22Rv1 (cell line): ENCODE data around the gene INTS6.

Source experiments
- ZFX ChIP-seq: fragments of 450-650 bp; IDR thresholded peaks from 2 replicates; pipeline ENCODE4 v1.6.1; 2017; ENCODE audit warnings: antibody characterized with exemption, borderline replicate concordance
- TF ChIP-seq, protein P1 (sequence below): fragments of 450-650 bp; IDR thresholded peaks from 2 replicates; pipeline ENCODE4 v1.5.1; 2017; ENCODE audit warnings: mild to moderate bottlenecking

- TF ChIP-seq, protein P1, sequence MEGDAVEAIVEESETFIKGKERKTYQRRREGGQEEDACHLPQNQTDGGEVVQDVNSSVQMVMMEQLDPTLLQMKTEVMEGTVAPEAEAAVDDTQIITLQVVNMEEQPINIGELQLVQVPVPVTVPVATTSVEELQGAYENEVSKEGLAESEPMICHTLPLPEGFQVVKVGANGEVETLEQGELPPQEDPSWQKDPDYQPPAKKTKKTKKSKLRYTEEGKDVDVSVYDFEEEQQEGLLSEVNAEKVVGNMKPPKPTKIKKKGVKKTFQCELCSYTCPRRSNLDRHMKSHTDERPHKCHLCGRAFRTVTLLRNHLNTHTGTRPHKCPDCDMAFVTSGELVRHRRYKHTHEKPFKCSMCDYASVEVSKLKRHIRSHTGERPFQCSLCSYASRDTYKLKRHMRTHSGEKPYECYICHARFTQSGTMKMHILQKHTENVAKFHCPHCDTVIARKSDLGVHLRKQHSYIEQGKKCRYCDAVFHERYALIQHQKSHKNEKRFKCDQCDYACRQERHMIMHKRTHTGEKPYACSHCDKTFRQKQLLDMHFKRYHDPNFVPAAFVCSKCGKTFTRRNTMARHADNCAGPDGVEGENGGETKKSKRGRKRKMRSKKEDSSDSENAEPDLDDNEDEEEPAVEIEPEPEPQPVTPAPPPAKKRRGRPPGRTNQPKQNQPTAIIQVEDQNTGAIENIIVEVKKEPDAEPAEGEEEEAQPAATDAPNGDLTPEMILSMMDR = no peak
- TF ChIP-seq ZFX = no peak
Observed at GRCh38 chr13:51322826-51323225, 130.0 kb downstream of the INTS6 start.
